HepG2 (cell line): ENCODE measurements around the gene IRF1. TPM values are rescaled to one million over a fixed set of nuclear protein-coding genes. Genes with fewer than 3 reads are reported as not detected.

Experiments
- AKAP8 ChIP-seq: sonication (generic); formaldehyde crosslinking; IDR thresholded peaks from 2 replicates; pipeline ENCODE4 v1.5.1; 2020; ENCODE audit warnings: mild to moderate bottlenecking, missing genetic modification reagents
- DPF2 ChIP-seq: sonication (generic); formaldehyde crosslinking; IDR thresholded peaks from 2 replicates; pipeline ENCODE4 v1.4.0; 2020; ENCODE audit warnings: mild to moderate bottlenecking, low read depth, missing genetic modification reagents, borderline replicate concordance
- ETV6 ChIP-seq: sonication (generic); formaldehyde crosslinking; conservative IDR thresholded peaks from 2 replicates; pipeline ENCODE4 v1.4.0; 2020; ENCODE audit warnings: missing genetic modification reagents
- GTF2F1 ChIP-seq: fragments of 150-350 bp; IDR thresholded peaks from 2 replicates; pipeline ENCODE4 v1.6.1; 2014; ENCODE audit warnings: low read length
- JDP2 ChIP-seq: sonication (generic); formaldehyde crosslinking; IDR thresholded peaks from 2 replicates; pipeline ENCODE4 v1.8.1; 2022; ENCODE audit warnings: missing genetic modification reagents, borderline replicate concordance
- KMT2A ChIP-seq: sonication (generic); formaldehyde crosslinking; IDR thresholded peaks from 2 replicates; pipeline ENCODE4 v1.4.0; 2020; ENCODE audit warnings: missing genetic modification reagents
- MED13 ChIP-seq: sonication (generic); formaldehyde crosslinking; IDR thresholded peaks from 2 replicates; pipeline ENCODE4 v1.5.0; 2020; ENCODE audit warnings: missing genetic modification reagents
- MLLT10 ChIP-seq: sonication (generic); formaldehyde crosslinking; IDR thresholded peaks from 2 replicates; pipeline ENCODE4 v1.4.0; 2020; ENCODE audit warnings: missing genetic modification reagents
- PITX1 ChIP-seq: sonication (generic); formaldehyde crosslinking; IDR thresholded peaks from 2 replicates; pipeline ENCODE4 v1.5.1; 2020; ENCODE audit warnings: mild to moderate bottlenecking, missing genetic modification reagents
- SATB2 ChIP-seq: sonication (generic); formaldehyde crosslinking; IDR thresholded peaks from 2 replicates; pipeline ENCODE4 v1.5.0; 2020; ENCODE audit warnings: missing genetic modification reagents
- SIX4 ChIP-seq: sonication (generic); formaldehyde crosslinking; IDR thresholded peaks from 2 replicates; pipeline ENCODE4 v1.4.0; 2020; ENCODE audit warnings: missing genetic modification reagents
- ZBTB7A ChIP-seq: sonication (generic); formaldehyde crosslinking; IDR thresholded peaks from 2 replicates; pipeline ENCODE4 v1.8.0; 2022; ENCODE audit warnings: mild to moderate bottlenecking, missing genetic modification reagents
- ZMYM4 ChIP-seq: sonication (generic); formaldehyde crosslinking; IDR thresholded peaks from 2 replicates; pipeline ENCODE4 v1.8.1; 2023; ENCODE audit warnings: mild to moderate bottlenecking, missing genetic modification reagents
- ZNF180 ChIP-seq: sonication (generic); formaldehyde crosslinking; IDR thresholded peaks from 2 replicates; pipeline ENCODE4 v1.4.0; 2020; ENCODE audit warnings: low read depth, missing genetic modification reagents, borderline replicate concordance
- ZNF557 ChIP-seq: sonication (generic); formaldehyde crosslinking; IDR thresholded peaks from 2 replicates; pipeline ENCODE4 v1.4.0; 2020; ENCODE audit warnings: missing genetic modification reagents
- ZNF570 ChIP-seq: sonication (generic); formaldehyde crosslinking; IDR thresholded peaks from 2 replicates; pipeline ENCODE4 v1.4.0; 2020; ENCODE audit warnings: mild to moderate bottlenecking, missing genetic modification reagents, borderline replicate concordance
- polyA plus RNA-seq, 8 experiments: library from polyadenylated mRNA; depleted of rRNA in 3 of 8; stranded (reverse) in 7 of 8; unstranded in 1 of 8; fragments of >200 nt; fragmentation: Illumina TruSeq in 4 of 8; extraction: Trizol in 4 of 8; gene quantifications; 2 replicates each; pipeline versions ENCODE4 v1.2.1 to v1.2.3, GENCODE V29; 2011 to 2016; ENCODE audit warnings: low read depth in 4 of 8, missing spikeins in 1 of 8, mixed read lengths in 1 of 8; ENCODE audit not compliant: insufficient read depth in 1 of 8
- total RNA-seq, 5 experiments: library from RNA; depleted of rRNA; stranded (reverse); fragments of >200 nt; fragmentation: Illumina TruSeq; extraction: Trizol; gene quantifications; 2 replicates each; pipeline ENCODE4 v1.2.3, GENCODE V29; 2016; ENCODE audit warnings: low read depth in 1 of 5
- TF ChIP-seq, protein P1 (sequence below): IDR thresholded peaks from 2 replicates; pipeline ENCODE4 v1.6.1; 2016; ENCODE audit warnings: missing biosample characterization, missing genetic modification reagents, low read depth
- TF ChIP-seq, protein P2 (sequence below): sonication (generic); formaldehyde crosslinking; IDR thresholded peaks from 2 replicates; pipeline ENCODE4 v1.8.0; 2022; ENCODE audit warnings: missing genetic modification reagents, mild to moderate bottlenecking, borderline replicate concordance
- TF ChIP-seq, protein P3 (sequence below): sonication (generic); formaldehyde crosslinking; IDR thresholded peaks from 2 replicates; pipeline ENCODE4 v1.4.0; 2020; ENCODE audit warnings: mild to moderate bottlenecking, missing genetic modification reagents
- TF ChIP-seq, protein P4 (sequence below): sonication (generic); formaldehyde crosslinking; conservative IDR thresholded peaks from 2 replicates; pipeline ENCODE4 v1.8.0; 2022; ENCODE audit warnings: mild to moderate bottlenecking, moderate library complexity, missing genetic modification reagents
- TF ChIP-seq, protein P5 (sequence below): fragments of 450-650 bp; IDR thresholded peaks from 2 replicates; pipeline ENCODE4 v1.6.1; 2017; ENCODE audit warnings: mild to moderate bottlenecking

Gene IRF1
- total and polyA plus RNA-seq, 2 of the 13 experiments (the other 11 are each of a cell fraction or from before 2014, with no cell fraction given) = 4.1 to 8.8 TPM

DNA sequence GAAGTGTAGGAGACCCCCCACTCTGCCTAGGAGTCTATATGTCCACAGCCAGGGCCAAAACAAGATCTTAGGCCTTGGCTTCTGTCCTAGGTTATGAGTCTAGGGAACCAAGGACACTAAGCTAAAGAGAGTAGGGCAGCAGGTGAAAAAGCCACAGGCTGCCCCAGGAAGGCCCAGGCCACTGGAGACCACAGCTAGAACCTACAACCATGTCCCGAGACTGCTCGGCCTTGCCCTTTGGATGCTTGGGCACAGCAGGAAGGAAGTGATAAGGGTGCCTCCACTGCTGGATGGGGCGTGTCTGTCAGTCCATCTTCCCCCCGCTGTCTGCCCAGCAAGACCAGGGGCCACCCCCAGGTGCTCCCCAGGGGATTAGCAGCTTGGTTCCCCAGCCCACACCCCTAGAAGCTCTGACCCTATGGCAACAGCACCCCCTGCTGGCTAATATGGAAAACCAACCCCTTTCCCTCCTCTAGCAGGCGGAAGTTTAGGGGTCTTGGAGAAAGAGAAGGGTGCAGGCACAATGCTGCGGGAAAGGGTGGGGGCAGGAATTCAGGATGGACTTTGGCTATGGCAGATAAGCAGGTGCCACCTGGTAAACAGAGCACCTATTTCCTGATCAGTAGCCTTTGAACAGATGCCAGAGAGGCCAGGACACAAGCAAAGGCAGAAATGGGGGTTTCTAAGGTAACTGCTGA lies 10.5 kb upstream of the IRF1 start (continued):
- TF ChIP-seq ZBTB7A (CRISPR knock-in tag) = peak; percentile 96
- no peak for TF ChIP-seq ZNF570
- TF ChIP-seq AKAP8 = no peak
- TF ChIP-seq JDP2 (CRISPR knock-in tag) = no peak
- no peak for TF ChIP-seq MLLT10
- TF ChIP-seq, protein P1, sequence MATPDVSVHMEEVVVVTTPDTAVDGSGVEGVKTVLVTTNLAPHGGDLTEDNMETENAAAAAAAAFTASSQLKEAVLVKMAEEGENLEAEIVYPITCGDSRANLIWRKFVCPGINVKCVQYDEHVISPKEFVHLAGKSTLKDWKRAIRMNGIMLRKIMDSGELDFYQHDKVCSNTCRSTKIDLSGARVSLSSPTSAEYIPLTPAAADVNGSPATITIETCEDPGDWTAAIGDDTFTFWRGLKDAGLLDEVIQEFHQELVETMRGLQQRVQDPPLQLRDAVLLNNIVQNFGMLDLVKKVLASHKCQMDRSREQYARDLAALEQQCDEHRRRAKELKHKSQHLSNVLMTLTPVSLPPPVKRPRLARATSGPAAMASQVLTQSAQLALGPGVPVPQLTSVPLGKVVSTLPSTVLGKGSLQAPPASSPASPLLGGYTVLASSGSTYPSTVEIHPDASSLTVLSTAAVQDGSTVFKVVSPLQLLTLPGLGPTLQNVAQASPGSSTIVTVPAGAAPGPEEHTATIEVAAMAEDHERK = no peak
- peak; percentile 95 for TF ChIP-seq PITX1 (CRISPR knock-in tag)
- TF ChIP-seq, protein P2, sequence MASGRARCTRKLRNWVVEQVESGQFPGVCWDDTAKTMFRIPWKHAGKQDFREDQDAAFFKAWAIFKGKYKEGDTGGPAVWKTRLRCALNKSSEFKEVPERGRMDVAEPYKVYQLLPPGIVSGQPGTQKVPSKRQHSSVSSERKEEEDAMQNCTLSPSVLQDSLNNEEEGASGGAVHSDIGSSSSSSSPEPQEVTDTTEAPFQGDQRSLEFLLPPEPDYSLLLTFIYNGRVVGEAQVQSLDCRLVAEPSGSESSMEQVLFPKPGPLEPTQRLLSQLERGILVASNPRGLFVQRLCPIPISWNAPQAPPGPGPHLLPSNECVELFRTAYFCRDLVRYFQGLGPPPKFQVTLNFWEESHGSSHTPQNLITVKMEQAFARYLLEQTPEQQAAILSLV = no peak
- TF ChIP-seq, protein P3, sequence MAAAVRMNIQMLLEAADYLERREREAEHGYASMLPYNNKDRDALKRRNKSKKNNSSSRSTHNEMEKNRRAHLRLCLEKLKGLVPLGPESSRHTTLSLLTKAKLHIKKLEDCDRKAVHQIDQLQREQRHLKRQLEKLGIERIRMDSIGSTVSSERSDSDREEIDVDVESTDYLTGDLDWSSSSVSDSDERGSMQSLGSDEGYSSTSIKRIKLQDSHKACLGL (CRISPR knock-in tag) = no peak
- TF ChIP-seq, protein P4, sequence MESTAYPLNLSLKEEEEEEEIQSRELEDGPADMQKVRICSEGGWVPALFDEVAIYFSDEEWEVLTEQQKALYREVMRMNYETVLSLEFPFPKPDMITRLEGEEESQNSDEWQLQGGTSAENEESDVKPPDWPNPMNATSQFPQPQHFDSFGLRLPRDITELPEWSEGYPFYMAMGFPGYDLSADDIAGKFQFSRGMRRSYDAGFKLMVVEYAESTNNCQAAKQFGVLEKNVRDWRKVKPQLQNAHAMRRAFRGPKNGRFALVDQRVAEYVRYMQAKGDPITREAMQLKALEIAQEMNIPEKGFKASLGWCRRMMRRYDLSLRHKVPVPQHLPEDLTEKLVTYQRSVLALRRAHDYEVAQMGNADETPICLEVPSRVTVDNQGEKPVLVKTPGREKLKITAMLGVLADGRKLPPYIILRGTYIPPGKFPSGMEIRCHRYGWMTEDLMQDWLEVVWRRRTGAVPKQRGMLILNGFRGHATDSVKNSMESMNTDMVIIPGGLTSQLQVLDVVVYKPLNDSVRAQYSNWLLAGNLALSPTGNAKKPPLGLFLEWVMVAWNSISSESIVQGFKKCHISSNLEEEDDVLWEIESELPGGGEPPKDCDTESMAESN (CRISPR knock-in tag) = no peak
- no peak for TF ChIP-seq ZNF180
- no peak for TF ChIP-seq SATB2 (CRISPR knock-in tag)
- peak; percentile 54; the same call in 1 of the 2 replicates for TF ChIP-seq ZMYM4
- TF ChIP-seq ZNF557 (CRISPR knock-in tag) = no peak
- no peak for TF ChIP-seq MED13 (CRISPR knock-in tag)
- TF ChIP-seq SIX4 (CRISPR knock-in tag) = no peak
- peak; percentile 33; the same call in 1 of the 2 replicates for TF ChIP-seq DPF2
- no peak for TF ChIP-seq GTF2F1
- TF ChIP-seq ETV6 (CRISPR knock-in tag) = no peak
- TF ChIP-seq KMT2A (CRISPR knock-in tag) = no peak
- TF ChIP-seq, protein P5, sequence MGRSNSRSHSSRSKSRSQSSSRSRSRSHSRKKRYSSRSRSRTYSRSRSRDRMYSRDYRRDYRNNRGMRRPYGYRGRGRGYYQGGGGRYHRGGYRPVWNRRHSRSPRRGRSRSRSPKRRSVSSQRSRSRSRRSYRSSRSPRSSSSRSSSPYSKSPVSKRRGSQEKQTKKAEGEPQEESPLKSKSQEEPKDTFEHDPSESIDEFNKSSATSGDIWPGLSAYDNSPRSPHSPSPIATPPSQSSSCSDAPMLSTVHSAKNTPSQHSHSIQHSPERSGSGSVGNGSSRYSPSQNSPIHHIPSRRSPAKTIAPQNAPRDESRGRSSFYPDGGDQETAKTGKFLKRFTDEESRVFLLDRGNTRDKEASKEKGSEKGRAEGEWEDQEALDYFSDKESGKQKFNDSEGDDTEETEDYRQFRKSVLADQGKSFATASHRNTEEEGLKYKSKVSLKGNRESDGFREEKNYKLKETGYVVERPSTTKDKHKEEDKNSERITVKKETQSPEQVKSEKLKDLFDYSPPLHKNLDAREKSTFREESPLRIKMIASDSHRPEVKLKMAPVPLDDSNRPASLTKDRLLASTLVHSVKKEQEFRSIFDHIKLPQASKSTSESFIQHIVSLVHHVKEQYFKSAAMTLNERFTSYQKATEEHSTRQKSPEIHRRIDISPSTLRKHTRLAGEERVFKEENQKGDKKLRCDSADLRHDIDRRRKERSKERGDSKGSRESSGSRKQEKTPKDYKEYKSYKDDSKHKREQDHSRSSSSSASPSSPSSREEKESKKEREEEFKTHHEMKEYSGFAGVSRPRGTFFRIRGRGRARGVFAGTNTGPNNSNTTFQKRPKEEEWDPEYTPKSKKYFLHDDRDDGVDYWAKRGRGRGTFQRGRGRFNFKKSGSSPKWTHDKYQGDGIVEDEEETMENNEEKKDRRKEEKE = no peak
